HEK293 (cell line): ENCODE measurements around the gene RIPOR3.

ENCODE experiments used
- CTCF ChIA-PET: fragments of 350-600 bp; formaldehyde crosslinking; extraction: SDS; loops from one replicate; lab custom pipeline; 2021; ENCODE audit warnings: antibody characterized with exemption; lab: Yijun Ruan, JAX
- POLR2A ChIA-PET: fragments of 300-600 bp; formaldehyde crosslinking; extraction: SDS; loops from one replicate; lab custom pipeline; 2020; ENCODE audit warnings: antibody characterized with exemption, inconsistent platforms; lab: Yijun Ruan, JAX
- H3K27ac ChIP-seq: fragments of 200-500 bp; sonication (Bioruptor generic); 2 replicates; pipeline ENCODE4 v1.5.1; 2014; ENCODE audit warnings: low read depth, low read length, control low read depth, inconsistent platforms; ENCODE audit errors: extremely low read depth
- H3K36me3 ChIP-seq, 2 experiments: fragments of 200-500 bp in 1 of 2; sonication (Bioruptor generic) in 1 of 2; 1 replicate in 1 of 2; 2 replicates in 1 of 2; pipeline ENCODE4 v1.5.1; 2014 to 2017; ENCODE audit warnings: inconsistent platforms in 2 of 2, low read length in 2 of 2; ENCODE audit not compliant: control insufficient read depth in 2 of 2, insufficient read depth in 1 of 2
- H3K4me1 ChIP-seq: fragments of 200-500 bp; sonication (Bioruptor generic); 2 replicates; pipeline ENCODE4 v1.5.1; 2014; ENCODE audit warnings: mild to moderate bottlenecking, low read length, inconsistent platforms; ENCODE audit not compliant: control insufficient read depth, insufficient read depth
- H3K4me3 ChIP-seq: 2 replicates; pipeline ENCODE4 v1.5.1; 2011; ENCODE audit warnings: low read depth, mild to moderate bottlenecking, control low read depth, low read length, moderate library complexity
- H3K9me3 ChIP-seq: fragments of 200-500 bp; sonication (Bioruptor generic); 2 replicates; pipeline ENCODE4 v1.5.1; 2014; ENCODE audit warnings: low read depth, low read length, inconsistent platforms; ENCODE audit not compliant: control insufficient read depth, insufficient read depth
- HOXD13 ChIP-seq: sonication (generic); formaldehyde crosslinking; IDR thresholded peaks from 2 replicates; pipeline ENCODE4 v1.8.0; 2022; ENCODE audit warnings: missing genetic modification reagents, borderline replicate concordance
- KLF10 ChIP-seq: fragments of 450-650 bp; IDR thresholded peaks from 2 replicates; pipeline ENCODE4 v1.5.1; 2018; ENCODE audit warnings: missing biosample characterization, mild to moderate bottlenecking, missing genetic modification characterization
- KLF7 ChIP-seq: fragments of 450-650 bp; formaldehyde crosslinking; IDR thresholded peaks from 2 replicates; pipeline ENCODE4 v1.5.1; 2016; ENCODE audit warnings: missing biosample characterization, missing genetic modification characterization, borderline replicate concordance
- OVOL3 ChIP-seq: fragments of 450-650 bp; formaldehyde crosslinking; IDR thresholded peaks from 2 replicates; pipeline ENCODE4 v1.5.1; 2016; ENCODE audit warnings: missing biosample characterization, missing genetic modification characterization
- ZBTB17 ChIP-seq: fragments of 450-650 bp; formaldehyde crosslinking; IDR thresholded peaks from 2 replicates; pipeline ENCODE4 v1.5.1; 2016; ENCODE audit warnings: missing biosample characterization, missing genetic modification characterization
- ZNF169 ChIP-seq: fragments of 450-650 bp; formaldehyde crosslinking; IDR thresholded peaks from 2 replicates; pipeline ENCODE4 v1.5.1; 2016; ENCODE audit warnings: missing biosample characterization, missing genetic modification characterization
- ZNF174 ChIP-seq: fragments of 450-650 bp; formaldehyde crosslinking; IDR thresholded peaks from 2 replicates; pipeline ENCODE4 v1.5.0; 2017; ENCODE audit warnings: missing biosample characterization, mild to moderate bottlenecking, missing genetic modification characterization
- ZNF223 ChIP-seq: fragments of 450-650 bp; formaldehyde crosslinking; IDR thresholded peaks from 2 replicates; pipeline ENCODE4 v1.5.1; 2016; ENCODE audit warnings: missing biosample characterization, missing genetic modification characterization
- ZNF292 ChIP-seq: fragments of 450-650 bp; formaldehyde crosslinking; IDR thresholded peaks from 2 replicates; pipeline ENCODE4 v1.5.1; 2016; ENCODE audit warnings: low read depth, missing biosample characterization, missing genetic modification characterization, borderline replicate concordance
- ZNF37A ChIP-seq: fragments of 450-650 bp; IDR thresholded peaks from 2 replicates; pipeline ENCODE4 v1.5.1; 2018; ENCODE audit warnings: missing biosample characterization, missing genetic modification characterization
- ZNF391 ChIP-seq: fragments of 450-650 bp; formaldehyde crosslinking; IDR thresholded peaks from 2 replicates; pipeline ENCODE4 v1.5.1; 2016; ENCODE audit warnings: low read depth, missing biosample characterization, missing genetic modification characterization, borderline replicate concordance
- ZNF394 ChIP-seq: fragments of 450-650 bp; formaldehyde crosslinking; IDR thresholded peaks from 2 replicates; pipeline ENCODE4 v1.5.1; 2016; ENCODE audit warnings: missing biosample characterization, missing genetic modification characterization, mild to moderate bottlenecking, moderate library complexity, borderline replicate concordance
- ZNF404 ChIP-seq: fragments of 450-650 bp; formaldehyde crosslinking; IDR thresholded peaks from 2 replicates; pipeline ENCODE4 v1.5.1; 2017; ENCODE audit warnings: missing biosample characterization, missing genetic modification characterization
- ZNF585B ChIP-seq: fragments of 450-650 bp; formaldehyde crosslinking; IDR thresholded peaks from 2 replicates; pipeline ENCODE4 v1.5.1; 2016; ENCODE audit warnings: missing biosample characterization, missing genetic modification characterization
- ZNF600 ChIP-seq: fragments of 450-650 bp; formaldehyde crosslinking; IDR thresholded peaks from 2 replicates; pipeline ENCODE4 v1.5.1; 2016; ENCODE audit warnings: missing biosample characterization, missing genetic modification characterization
- ZNF623 ChIP-seq: fragments of 450-650 bp; formaldehyde crosslinking; IDR thresholded peaks from 2 replicates; pipeline ENCODE4 v1.5.1; 2016; ENCODE audit warnings: missing biosample characterization, missing genetic modification characterization
- ZNF626 ChIP-seq: fragments of 450-650 bp; sonication (Bioruptor Pico); formaldehyde crosslinking; IDR thresholded peaks from 2 replicates; pipeline ENCODE4 v1.5.1; 2018; ENCODE audit warnings: missing biosample characterization, missing genetic modification characterization, inconsistent platforms
- ZNF629 ChIP-seq: fragments of 450-650 bp; formaldehyde crosslinking; IDR thresholded peaks from 2 replicates; pipeline ENCODE4 v1.5.1; 2017; ENCODE audit warnings: missing biosample characterization, missing genetic modification characterization
- ZNF654 ChIP-seq: fragments of 450-650 bp; formaldehyde crosslinking; IDR thresholded peaks from 2 replicates; pipeline ENCODE4 v1.5.1; 2016; ENCODE audit warnings: low read depth, missing biosample characterization, missing genetic modification characterization
- ZXDB ChIP-seq: fragments of 450-650 bp; formaldehyde crosslinking; IDR thresholded peaks from 2 replicates; pipeline ENCODE4 v1.5.1; 2016; ENCODE audit warnings: missing biosample characterization, missing genetic modification characterization
- TF ChIP-seq, protein P1 (sequence below): fragments of 450-650 bp; formaldehyde crosslinking; IDR thresholded peaks from 2 replicates; pipeline ENCODE4 v1.5.1; 2016; ENCODE audit warnings: missing biosample characterization, missing genetic modification characterization
- TF ChIP-seq, protein P2 (sequence below): fragments of 450-650 bp; formaldehyde crosslinking; IDR thresholded peaks from 2 replicates; pipeline ENCODE4 v1.5.1; 2016; ENCODE audit warnings: missing biosample characterization, missing genetic modification characterization
- TF ChIP-seq, protein P3 (sequence below): fragments of 450-650 bp; formaldehyde crosslinking; IDR thresholded peaks from 2 replicates; pipeline ENCODE4 v1.5.1; 2017; ENCODE audit warnings: missing biosample characterization, mild to moderate bottlenecking, missing genetic modification characterization, moderate library complexity
- TF ChIP-seq, protein P4 (sequence below): fragments of 450-650 bp; formaldehyde crosslinking; IDR thresholded peaks from 2 replicates; pipeline ENCODE4 v1.5.1; 2016; ENCODE audit warnings: missing biosample characterization, missing genetic modification characterization

RIPOR3 gene

DNA sequence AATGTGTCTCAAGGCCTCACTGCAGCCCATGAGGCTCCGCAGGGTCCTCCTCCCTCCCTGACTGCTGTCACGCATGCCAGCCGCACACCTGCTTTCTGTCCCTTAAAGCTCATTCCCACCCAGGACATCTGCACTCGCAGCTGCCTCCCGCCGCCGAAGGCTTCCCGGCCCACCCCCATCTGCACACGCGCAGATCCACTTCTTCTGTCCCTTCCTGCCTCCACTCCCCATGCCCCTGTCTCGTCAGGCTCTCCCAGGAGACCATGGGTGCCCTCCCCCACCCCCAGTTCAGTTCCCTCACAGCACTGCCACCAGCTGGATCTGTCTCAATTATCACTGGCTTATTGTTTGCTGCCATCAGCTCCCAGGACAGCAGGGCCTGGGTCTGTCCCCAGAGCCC is 63.0 kb downstream of the RIPOR3 start:
- no peak overlapping the region for H3K27ac ChIP-seq
- POLR2A ChIA-PET: no interaction called here
- no peaks in the 10 kb centered on the region for H3K4me1 ChIP-seq
- H3K36me3 ChIP-seq: no peaks in the 10 kb centered on the region
- TF ChIP-seq ZNF292 (tag by site-specific recombination): no peak
- no peak for TF ChIP-seq OVOL3
- 0 out of 2 replicates have a peak, but pooled peaks have one; percentile 16 for TF ChIP-seq ZBTB17 (tag by site-specific recombination)
- peak; percentile 74 for TF ChIP-seq ZNF600 (tag by site-specific recombination)
- TF ChIP-seq ZNF223 (tag by site-specific recombination): no peak
- TF ChIP-seq KLF7 (tag by site-specific recombination): no peak
- CTCF ChIA-PET: interaction anchor here (0.7 to 3.7 kb wide), 3 partner anchors 69 to 162 kb away, joined by 5 to 40 read pairs (median 6); no protein-coding TSS in a partner anchor
- no peaks in the 10 kb centered on the region for H3K9me3 ChIP-seq
- no peak overlapping the region for H3K4me3 ChIP-seq

DNA sequence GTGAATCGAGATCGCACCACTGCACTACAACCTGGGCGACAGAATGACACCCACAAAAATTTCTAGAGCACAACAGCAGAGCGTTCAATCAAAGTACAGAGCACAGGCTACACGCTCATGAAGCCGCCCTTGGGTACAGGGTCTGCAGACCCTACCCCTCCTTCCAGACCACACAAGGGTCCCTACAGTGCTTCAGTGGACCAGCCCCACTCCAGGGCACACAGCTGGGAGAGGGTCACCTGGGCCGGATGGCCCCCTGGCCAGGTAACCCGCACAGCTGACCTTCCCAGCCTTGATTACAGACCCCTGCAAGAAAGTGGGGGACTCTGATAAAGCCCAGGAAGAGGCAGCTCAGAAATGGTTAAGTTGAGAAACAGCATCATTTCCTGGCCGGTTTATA is 63.6 kb downstream of the RIPOR3 start:
- H3K27ac ChIP-seq: no peak overlapping the region
- TF ChIP-seq HOXD13 (no peak), ZNF174 (tag by site-specific recombination) (no peak), ZNF654 (tag by site-specific recombination) (no peak), ZNF391 (tag by site-specific recombination) (no peak), ZNF629 (tag by site-specific recombination) (no peak), ZNF623 (tag by site-specific recombination) (no peak), ZNF404 (tag by site-specific recombination) (no peak), ZNF585B (tag by site-specific recombination) (no peak), ZNF169 (no peak), ZNF37A (tag by site-specific recombination) (no peak), ZXDB (tag by site-specific recombination) (no peak), ZNF394 (tag by site-specific recombination) (no peak), KLF10 (no peak), OVOL3 (no peak)
- TF ChIP-seq, protein P1, sequence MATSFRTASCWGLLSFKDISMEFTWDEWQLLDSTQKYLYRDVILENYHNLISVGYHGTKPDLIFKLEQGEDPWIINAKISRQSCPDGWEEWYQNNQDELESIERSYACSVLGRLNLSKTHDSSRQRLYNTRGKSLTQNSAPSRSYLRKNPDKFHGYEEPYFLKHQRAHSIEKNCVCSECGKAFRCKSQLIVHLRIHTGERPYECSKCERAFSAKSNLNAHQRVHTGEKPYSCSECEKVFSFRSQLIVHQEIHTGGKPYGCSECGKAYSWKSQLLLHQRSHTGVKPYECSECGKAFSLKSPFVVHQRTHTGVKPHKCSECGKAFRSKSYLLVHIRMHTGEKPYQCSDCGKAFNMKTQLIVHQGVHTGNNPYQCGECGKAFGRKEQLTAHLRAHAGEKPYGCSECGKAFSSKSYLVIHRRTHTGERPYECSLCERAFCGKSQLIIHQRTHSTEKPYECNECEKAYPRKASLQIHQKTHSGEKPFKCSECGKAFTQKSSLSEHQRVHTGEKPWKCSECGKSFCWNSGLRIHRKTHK: no peak
- TF ChIP-seq, protein P2, sequence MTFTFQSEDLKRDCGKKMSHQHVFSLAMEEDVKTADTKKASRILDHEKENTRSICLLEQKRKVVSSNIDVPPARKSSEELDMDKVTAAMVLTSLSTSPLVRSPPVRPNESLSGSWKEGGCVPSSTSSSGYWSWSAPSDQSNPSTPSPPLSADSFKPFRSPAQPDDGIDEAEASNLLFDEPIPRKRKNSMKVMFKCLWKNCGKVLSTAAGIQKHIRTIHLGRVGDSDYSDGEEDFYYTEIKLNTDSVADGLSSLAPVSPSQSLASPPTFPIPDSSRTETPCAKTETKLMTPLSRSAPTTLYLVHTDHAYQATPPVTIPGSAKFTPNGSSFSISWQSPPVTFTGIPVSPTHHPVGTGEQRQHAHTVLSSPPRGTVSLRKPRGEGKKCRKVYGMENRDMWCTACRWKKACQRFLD: no peak
- H3K36me3 ChIP-seq: no peaks in the 10 kb centered on the region
- ChIA-PET CTCF (interaction anchor here (0.7 to 3.7 kb wide), 4 partner anchors 122 to 440 kb away, joined by 3 to 40 read pairs (median 4); no protein-coding TSS in a partner anchor), POLR2A (no interaction called here)
- no peaks in the 10 kb centered on the region for H3K4me1 ChIP-seq
- H3K9me3 ChIP-seq: no peaks in the 10 kb centered on the region
- no peak overlapping the region for H3K4me3 ChIP-seq

DNA sequence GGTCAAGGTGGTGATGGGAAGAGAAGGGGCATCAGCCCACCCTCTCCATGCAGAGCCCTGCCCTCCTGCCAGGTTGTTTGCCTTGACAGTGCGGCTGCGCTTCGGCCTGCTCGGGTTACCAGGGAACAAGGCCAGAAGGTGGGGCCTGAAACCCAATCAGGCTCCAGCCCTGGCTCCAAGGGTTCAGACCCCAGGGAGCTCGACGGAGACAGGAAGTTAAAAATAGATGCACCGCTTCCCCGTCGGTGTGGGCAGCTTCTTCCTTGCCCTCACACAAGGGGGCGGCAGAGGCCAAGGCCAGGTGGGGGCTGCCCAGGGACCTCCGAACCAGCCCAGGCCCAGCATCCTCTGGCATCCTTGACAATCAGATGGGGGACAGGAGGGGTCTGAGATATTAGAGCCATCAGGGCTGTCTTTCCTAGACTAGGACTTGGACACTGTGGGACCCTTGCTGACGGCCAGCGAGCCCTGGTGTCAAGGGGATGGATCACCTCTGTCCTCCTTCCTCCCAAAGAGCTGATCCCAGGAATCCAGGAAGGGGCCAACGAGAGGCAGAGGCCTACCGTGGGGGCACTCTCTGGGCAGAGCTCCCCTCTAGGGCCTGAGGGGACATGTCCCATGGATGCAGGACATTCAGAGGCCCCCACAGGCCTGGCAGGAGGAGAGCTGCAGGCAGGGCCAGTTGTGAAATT is 65.2 kb downstream of the RIPOR3 start:
- no peaks in the 10 kb centered on the region for H3K36me3 ChIP-seq
- H3K4me3 ChIP-seq: no peak overlapping the region
- ChIA-PET CTCF (interaction anchor here (0.5 to 3.7 kb wide), 39 partner anchors 9 to 455 kb away, joined by 3 to 40 read pairs (median 4); partner anchors contain the start of genes BCAS4 and RIPOR3), POLR2A (interaction anchor here (1.5 to 2.0 kb wide), 2 partner anchors 10 to 162 kb away, joined by 4 to 6 read pairs; no protein-coding TSS in a partner anchor)
- H3K27ac ChIP-seq: no peak overlapping the region
- H3K9me3 ChIP-seq: no peaks in the 10 kb centered on the region
- no peaks in the 10 kb centered on the region for H3K4me1 ChIP-seq
- TF ChIP-seq, protein P3, sequence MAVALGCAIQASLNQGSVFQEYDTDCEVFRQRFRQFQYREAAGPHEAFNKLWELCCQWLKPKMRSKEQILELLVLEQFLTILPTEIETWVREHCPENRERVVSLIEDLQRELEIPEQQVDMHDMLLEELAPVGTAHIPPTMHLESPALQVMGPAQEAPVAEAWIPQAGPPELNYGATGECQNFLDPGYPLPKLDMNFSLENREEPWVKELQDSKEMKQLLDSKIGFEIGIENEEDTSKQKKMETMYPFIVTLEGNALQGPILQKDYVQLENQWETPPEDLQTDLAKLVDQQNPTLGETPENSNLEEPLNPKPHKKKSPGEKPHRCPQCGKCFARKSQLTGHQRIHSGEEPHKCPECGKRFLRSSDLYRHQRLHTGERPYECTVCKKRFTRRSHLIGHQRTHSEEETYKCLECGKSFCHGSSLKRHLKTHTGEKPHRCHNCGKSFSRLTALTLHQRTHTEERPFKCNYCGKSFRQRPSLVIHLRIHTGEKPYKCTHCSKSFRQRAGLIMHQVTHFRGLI (tag by site-specific recombination): no peak
- TF ChIP-seq, protein P4, sequence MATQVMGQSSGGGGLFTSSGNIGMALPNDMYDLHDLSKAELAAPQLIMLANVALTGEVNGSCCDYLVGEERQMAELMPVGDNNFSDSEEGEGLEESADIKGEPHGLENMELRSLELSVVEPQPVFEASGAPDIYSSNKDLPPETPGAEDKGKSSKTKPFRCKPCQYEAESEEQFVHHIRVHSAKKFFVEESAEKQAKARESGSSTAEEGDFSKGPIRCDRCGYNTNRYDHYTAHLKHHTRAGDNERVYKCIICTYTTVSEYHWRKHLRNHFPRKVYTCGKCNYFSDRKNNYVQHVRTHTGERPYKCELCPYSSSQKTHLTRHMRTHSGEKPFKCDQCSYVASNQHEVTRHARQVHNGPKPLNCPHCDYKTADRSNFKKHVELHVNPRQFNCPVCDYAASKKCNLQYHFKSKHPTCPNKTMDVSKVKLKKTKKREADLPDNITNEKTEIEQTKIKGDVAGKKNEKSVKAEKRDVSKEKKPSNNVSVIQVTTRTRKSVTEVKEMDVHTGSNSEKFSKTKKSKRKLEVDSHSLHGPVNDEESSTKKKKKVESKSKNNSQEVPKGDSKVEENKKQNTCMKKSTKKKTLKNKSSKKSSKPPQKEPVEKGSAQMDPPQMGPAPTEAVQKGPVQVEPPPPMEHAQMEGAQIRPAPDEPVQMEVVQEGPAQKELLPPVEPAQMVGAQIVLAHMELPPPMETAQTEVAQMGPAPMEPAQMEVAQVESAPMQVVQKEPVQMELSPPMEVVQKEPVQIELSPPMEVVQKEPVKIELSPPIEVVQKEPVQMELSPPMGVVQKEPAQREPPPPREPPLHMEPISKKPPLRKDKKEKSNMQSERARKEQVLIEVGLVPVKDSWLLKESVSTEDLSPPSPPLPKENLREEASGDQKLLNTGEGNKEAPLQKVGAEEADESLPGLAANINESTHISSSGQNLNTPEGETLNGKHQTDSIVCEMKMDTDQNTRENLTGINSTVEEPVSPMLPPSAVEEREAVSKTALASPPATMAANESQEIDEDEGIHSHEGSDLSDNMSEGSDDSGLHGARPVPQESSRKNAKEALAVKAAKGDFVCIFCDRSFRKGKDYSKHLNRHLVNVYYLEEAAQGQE (tag by site-specific recombination): no peak
- TF ChIP-seq ZNF626 (tag by site-specific recombination): no peak
